ENCODE data around the gene BCL2L1. TPM values are rescaled to one million over a fixed set of nuclear protein-coding genes. Genes with fewer than 3 reads are reported as not detected.

The BCL2L1 gene
- total and polyA plus RNA-seq, 9 donors = 21.7 to 65.1 (median 40.2) TPM

DNA sequence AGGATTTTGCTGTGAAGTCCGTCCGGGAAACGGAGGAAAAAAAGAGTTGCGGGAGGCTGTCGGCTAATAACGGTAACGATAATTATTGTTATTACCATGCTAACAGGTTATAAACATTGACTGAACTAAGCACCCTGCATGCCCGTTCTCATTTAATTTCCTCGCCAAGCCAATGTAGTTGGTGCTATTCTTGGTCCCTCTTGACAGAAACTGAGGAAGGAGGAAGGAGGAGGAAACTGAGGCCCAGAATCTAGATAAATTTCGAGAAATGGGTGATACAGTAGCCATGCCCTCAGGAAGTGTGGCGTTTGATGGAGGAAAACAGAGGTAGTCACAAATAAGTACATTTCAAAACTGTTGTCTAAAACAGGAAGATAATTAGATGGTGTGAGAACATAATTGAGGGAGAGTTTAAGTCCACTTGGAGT lies 16.9 kb upstream of the BCL2L1 start:
- TF ChIP-seq, protein P1, sequence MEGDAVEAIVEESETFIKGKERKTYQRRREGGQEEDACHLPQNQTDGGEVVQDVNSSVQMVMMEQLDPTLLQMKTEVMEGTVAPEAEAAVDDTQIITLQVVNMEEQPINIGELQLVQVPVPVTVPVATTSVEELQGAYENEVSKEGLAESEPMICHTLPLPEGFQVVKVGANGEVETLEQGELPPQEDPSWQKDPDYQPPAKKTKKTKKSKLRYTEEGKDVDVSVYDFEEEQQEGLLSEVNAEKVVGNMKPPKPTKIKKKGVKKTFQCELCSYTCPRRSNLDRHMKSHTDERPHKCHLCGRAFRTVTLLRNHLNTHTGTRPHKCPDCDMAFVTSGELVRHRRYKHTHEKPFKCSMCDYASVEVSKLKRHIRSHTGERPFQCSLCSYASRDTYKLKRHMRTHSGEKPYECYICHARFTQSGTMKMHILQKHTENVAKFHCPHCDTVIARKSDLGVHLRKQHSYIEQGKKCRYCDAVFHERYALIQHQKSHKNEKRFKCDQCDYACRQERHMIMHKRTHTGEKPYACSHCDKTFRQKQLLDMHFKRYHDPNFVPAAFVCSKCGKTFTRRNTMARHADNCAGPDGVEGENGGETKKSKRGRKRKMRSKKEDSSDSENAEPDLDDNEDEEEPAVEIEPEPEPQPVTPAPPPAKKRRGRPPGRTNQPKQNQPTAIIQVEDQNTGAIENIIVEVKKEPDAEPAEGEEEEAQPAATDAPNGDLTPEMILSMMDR (IDR thresholded peaks at IDR 0.05) = no peak
- TF ChIP-seq POLR2A (IDR thresholded peaks at IDR 0.05) (no peak), EP300 (IDR thresholded peaks at IDR 0.05) (no peak)
- intact Hi-C loops (cut with DNase I) = no loop called here

DNA sequence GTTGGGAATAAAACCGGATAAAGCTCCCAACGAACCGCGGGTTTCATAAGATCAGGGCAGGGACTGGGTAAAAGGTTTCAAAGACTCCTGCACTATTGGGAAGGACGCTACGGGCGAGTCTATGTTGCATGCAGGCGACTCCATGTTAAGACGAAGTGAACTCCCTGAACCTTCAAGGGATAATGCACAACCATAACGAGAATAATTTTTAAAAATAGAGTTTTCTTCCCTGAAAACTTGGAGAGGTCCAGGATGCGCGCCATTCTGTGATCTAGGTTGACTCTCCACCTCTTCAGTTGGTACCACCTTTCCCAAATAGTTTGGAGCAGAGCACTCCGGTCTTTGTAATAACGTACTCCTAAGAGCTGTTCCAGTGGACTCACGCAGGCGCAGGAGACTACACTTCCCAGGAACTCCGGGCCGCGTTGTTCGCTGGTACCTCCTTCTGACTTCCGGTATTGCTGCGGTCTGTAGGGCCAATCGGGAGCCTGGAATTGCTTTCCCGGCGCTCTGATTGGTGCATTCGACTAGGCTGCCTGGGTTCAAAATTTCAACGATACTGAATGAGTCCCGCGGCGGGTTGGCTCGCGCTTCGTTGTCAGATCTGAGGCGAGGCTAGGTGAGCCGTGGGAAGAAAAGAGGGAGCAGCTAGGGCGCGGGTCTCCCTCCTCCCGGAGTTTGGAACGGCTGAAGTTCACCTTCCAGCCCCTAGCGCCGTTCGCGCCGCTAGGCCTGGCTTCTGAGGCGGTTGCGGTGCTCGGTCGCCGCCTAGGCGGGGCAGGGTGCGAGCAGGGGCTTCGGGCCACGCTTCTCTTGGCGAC lies 16.3 kb upstream of the BCL2L1 start, which contains the start of gene TPX2:
TPX2 (plus strand) TSS at position 562 of the 821 bp plus-strand sequence. CDS start 18,187 bp downstream, outside the sequence.
- peak within 1 kb of the TSS; percentile 41 for H3K4me3 ChIP-seq
- no peaks in the 10 kb centered on the region for H3K36me3 ChIP-seq
- peak; percentile 88 to 92 (median 89) for DNase-seq
- 0 to 1% (median 1%) methylated on average over 54 of the region's 54 CpGs for WGBS, 3 donors
- H3K27me3 ChIP-seq = no peaks in the 10 kb centered on the region
- intact Hi-C loops (cut with DNase I) = no loop called here
- TF ChIP-seq EP300 (IDR thresholded peaks at IDR 0.05) (no peak), POLR2A (IDR thresholded peaks at IDR 0.05) (no peak)
- TF ChIP-seq, protein P1 (IDR thresholded peaks at IDR 0.05) = no peak
- no peaks in the 10 kb centered on the region for H3K9me3 ChIP-seq
- peak within 1 kb of the TSS in 1 of 2 donors; percentile 38 for H3K27ac ChIP-seq
- no peaks in the 10 kb centered on the region for H3K4me1 ChIP-seq (ENCODE audit: insufficient read depth)

More for the DNA sequence above, 16.9 kb upstream of the BCL2L1 start:
- Histone ChIP-seq H3K36me3 (no peaks in the 10 kb centered on the region), H3K4me3 (peak overlapping the region; percentile 41), H3K9me3 (no peaks in the 10 kb centered on the region), H3K4me1 (ENCODE audit: insufficient read depth) (no peaks in the 10 kb centered on the region), H3K27ac (no peak overlapping the region), H3K27me3 (no peaks in the 10 kb centered on the region)
- DNase-seq = no peak
- WGBS, 3 donors = 1 to 2% (median 1%) methylated on average over 11 of the region's 11 CpGs

DNA sequence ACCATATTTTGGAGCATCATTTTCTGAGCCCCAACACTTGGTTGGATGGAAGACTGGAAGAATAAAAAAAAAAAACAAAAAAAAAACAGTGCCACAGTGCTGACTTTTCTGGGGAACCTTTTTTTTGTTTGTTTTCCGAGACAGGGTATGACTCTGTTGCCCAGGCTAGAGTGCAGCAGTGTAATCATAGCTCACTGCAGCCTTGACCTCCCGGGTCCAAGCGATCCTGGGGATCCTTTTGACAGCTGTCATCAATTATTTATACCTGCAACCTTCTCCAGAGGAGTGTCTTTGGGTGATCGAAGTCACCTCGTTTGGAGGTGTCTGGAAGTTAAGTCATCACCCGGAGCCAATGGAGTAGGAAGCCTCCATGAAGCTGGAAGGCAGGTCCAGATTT lies 8.7 kb upstream of the BCL2L1 start:
- Histone ChIP-seq H3K27me3 (no peaks in the 10 kb centered on the region), H3K4me3 (no peak overlapping the region), H3K27ac (no peak overlapping the region), H3K36me3 (no peaks in the 10 kb centered on the region), H3K4me1 (ENCODE audit: insufficient read depth) (no peaks in the 10 kb centered on the region), H3K9me3 (no peaks in the 10 kb centered on the region)
- no peak for DNase-seq
- TF ChIP-seq POLR2A (IDR thresholded peaks at IDR 0.05) (no peak), EP300 (IDR thresholded peaks at IDR 0.05) (no peak)
- TF ChIP-seq, protein P1 (IDR thresholded peaks at IDR 0.05) = no peak
- 68 to 87% (median 80%) methylated on average over 6 of the region's 6 CpGs for WGBS, 3 donors
- intact Hi-C loops (cut with DNase I) = no loop called here

DNA sequence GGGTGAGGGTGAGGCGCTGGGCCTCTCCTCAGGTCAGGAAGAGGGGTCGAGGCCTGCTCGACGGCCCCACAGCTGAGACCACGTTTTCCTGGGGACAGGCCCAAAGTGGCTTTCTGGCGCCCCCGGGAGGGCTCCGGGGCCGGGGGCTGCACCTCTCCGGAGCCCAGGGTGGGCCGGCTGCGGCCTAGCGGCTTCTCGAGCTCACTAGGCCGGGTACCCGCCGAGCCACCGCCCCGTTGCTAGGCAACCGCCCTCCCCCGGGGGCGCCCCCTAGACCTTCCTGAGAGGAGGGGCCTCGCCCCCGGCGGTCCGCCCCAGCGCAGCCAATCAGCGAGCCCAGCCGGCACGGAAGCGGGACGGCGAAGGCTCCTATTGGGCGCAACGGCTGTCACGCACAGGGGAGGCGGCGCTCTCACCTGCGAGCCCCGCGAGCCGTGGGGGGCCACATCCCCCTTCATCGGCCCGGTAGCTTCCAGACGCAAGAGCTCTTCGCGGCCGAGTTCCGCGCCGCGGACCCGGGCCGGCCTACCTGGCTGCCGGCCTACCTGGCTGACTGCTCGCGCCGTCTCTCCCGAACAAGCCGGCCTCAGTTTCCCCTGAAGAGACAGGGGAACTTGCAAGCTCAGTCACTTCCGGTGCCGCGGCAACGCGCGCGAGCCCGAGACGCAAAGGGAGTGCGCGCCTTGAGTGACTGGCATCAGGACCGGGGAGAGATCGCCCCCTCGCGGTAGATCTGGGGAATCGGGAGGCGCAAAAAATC lies 831 bp upstream of the BCL2L1 start:
- peak overlapping the region; percentile 79 to 93 for H3K27ac ChIP-seq
- intact Hi-C loops (cut with DNase I) = loop anchor here (1.0 to 2.0 kb wide), 3 partner anchors 61 to 63 kb away; no protein-coding TSS in a partner anchor
- peak; percentile 98 to 99 (median 99) for DNase-seq
- H3K4me3 ChIP-seq = peak overlapping the region; percentile 96
- no peaks in the 10 kb centered on the region for H3K36me3 ChIP-seq
- no peaks in the 10 kb centered on the region for H3K27me3 ChIP-seq
- 0 to 1% (median 0%) methylated on average over 48 to 77 of the region's 77 CpGs for WGBS, 3 donors
- H3K9me3 ChIP-seq = no peaks in the 10 kb centered on the region
- TF ChIP-seq, protein P1 (IDR thresholded peaks at IDR 0.05) = peak; percentile 93 to 97 (median 95)
- TF ChIP-seq EP300 (IDR thresholded peaks at IDR 0.05) = no peak
- peak; percentile 69 for TF ChIP-seq POLR2A (IDR thresholded peaks at IDR 0.05)
- peaks cover 21% of the 10 kb centered on the region for H3K4me1 ChIP-seq (ENCODE audit: insufficient read depth)

All from ovary (tissue), 9 donors.